ENCODE measurements around the gene LDLRAD4.

DNA sequence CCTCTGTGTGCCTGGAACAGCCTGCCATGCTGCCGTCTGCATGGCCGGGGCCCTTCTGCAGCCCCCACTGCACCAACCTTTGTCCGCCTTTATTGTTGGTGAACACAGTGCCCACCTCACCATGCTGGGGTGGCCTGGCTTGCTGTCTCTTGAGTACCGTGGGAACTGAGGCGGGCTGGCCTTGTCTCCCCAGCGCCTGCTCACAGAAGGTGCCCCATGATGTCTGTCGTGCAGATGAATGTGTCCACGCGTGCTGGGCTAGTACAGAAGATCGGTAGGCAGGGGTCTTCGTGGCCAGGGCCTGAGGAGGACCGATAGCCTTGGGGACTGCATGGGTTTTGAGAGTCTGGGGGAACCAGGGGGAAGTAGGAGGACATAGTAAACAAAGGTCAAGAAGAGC, 242.4 kb downstream of the LDLRAD4 start:
- TF ChIP-seq, protein P1, sequence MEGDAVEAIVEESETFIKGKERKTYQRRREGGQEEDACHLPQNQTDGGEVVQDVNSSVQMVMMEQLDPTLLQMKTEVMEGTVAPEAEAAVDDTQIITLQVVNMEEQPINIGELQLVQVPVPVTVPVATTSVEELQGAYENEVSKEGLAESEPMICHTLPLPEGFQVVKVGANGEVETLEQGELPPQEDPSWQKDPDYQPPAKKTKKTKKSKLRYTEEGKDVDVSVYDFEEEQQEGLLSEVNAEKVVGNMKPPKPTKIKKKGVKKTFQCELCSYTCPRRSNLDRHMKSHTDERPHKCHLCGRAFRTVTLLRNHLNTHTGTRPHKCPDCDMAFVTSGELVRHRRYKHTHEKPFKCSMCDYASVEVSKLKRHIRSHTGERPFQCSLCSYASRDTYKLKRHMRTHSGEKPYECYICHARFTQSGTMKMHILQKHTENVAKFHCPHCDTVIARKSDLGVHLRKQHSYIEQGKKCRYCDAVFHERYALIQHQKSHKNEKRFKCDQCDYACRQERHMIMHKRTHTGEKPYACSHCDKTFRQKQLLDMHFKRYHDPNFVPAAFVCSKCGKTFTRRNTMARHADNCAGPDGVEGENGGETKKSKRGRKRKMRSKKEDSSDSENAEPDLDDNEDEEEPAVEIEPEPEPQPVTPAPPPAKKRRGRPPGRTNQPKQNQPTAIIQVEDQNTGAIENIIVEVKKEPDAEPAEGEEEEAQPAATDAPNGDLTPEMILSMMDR (conservative IDR thresholded peaks at IDR 0.05), result no peak
- no peak for TF ChIP-seq ZFX (IDR thresholded peaks at IDR 0.05)
